GM12878 (cell line): ENCODE data around the gene TTL. TPM values are rescaled to one million over a fixed set of nuclear protein-coding genes. Genes with fewer than 3 reads are reported as not detected.
"Not testable (repeated sequence)": the region's sequence is repeated elsewhere in the genome, so short reads cannot be mapped to it uniquely, and the experiment has no call there.

Source experiments
- ATAC-seq: fragments of 200-7000 bp; cut with Tn5 transposase; 3 replicates; pipeline ENCODE4 v1.9.1; 2020; ENCODE audit warnings: mild to moderate bottlenecking, moderate library complexity
- BruUV-seq: library from RNA; stranded (reverse); fragments of 400-500 nt; replicated peaks from 2 replicates; lab custom pipeline; 2021; lab: Mats Ljungman, UMichigan
- CTCF ChIA-PET: fragments of 300-600 bp; sonication (Branson Sonifier 250); formaldehyde crosslinking; extraction: SDS; loops from one replicate; lab custom pipeline; 2021; ENCODE audit warnings: inconsistent platforms; lab: Yijun Ruan, JAX
- POLR2A ChIA-PET: fragments of 350-600 bp; formaldehyde crosslinking; extraction: SDS; loops from one replicate; lab custom pipeline; 2021; ENCODE audit warnings: inconsistent platforms; lab: Charles Lee
- RAD21 ChIA-PET: fragments of 300-600 bp; sonication (Branson Sonifier 250); formaldehyde crosslinking; loops from one replicate; lab custom pipeline; 2023; ENCODE audit warnings: antibody characterized with exemption; ENCODE audit not compliant: unreplicated experiment; lab: Charles Lee
- SMC1A ChIA-PET: fragments of 300-600 bp; sonication (Branson Sonifier 250); formaldehyde crosslinking; loops from one replicate; lab custom pipeline; 2023; ENCODE audit not compliant: unreplicated experiment, uncharacterized antibody; lab: Charles Lee
- DNase-seq: peaks from one replicate; pipeline ENCODE4 v3.0.0-alpha.2; 2011; ENCODE audit warnings: low read depth, low spot score
- FAIRE-seq: peaks from 3 replicates; lab custom pipeline; 2011; peaks lifted over from hg19 to GRCh38; lab: Jason Lieb, UNC
- H2AFZ ChIP-seq: 2 replicates; pipeline ENCODE4 v1.6.0; 2011; ENCODE audit warnings: low read depth, low read length, control low read depth; ENCODE audit not compliant: control insufficient read depth
- H3K27ac ChIP-seq: 2 replicates; pipeline ENCODE4 v1.5.1; 2011; ENCODE audit warnings: control low read depth; ENCODE audit not compliant: control insufficient read depth, insufficient read depth
- H3K27me3 ChIP-seq, 2 experiments: replicated peaks in 1 of 2; 2 replicates each; pipeline versions ENCODE4 v1.6.0 to v1.6.1; 2011; ENCODE audit warnings: low read length in 1 of 2; ENCODE audit not compliant: control insufficient read depth in 2 of 2, insufficient read depth in 2 of 2
- H3K36me3 ChIP-seq, 2 experiments: 2 replicates each; pipeline ENCODE4 v1.5.1; 2011; ENCODE audit warnings: low read length in 1 of 2; ENCODE audit not compliant: control insufficient read depth in 2 of 2, insufficient read depth in 2 of 2
- H3K4me1 ChIP-seq: 2 replicates; pipeline ENCODE4 v1.6.1; 2011; ENCODE audit warnings: mild to moderate bottlenecking, low read length, moderate library complexity, mixed read lengths; ENCODE audit not compliant: control insufficient read depth, insufficient read depth
- H3K4me2 ChIP-seq: 2 replicates; pipeline ENCODE4 v1.6.0; 2011; ENCODE audit warnings: control low read depth; ENCODE audit not compliant: control insufficient read depth, insufficient read depth
- H3K4me3 ChIP-seq: fragments of 200-600 bp; sonication (generic); 2 replicates; pipeline ENCODE4 v1.5.1; 2016
- H3K79me2 ChIP-seq: 2 replicates; pipeline ENCODE4 v1.6.0; 2011; ENCODE audit warnings: low read length; ENCODE audit not compliant: control insufficient read depth, insufficient read depth
- H3K9ac ChIP-seq: 2 replicates; pipeline ENCODE4 v1.8.0; 2011; ENCODE audit warnings: low read length, control low read depth, mixed read lengths; ENCODE audit not compliant: control insufficient read depth, insufficient read depth
- H3K9me3 ChIP-seq: replicated peaks from 3 replicates; pipeline ENCODE4 v1.5.1; 2011; ENCODE audit warnings: mild to moderate bottlenecking, low read length; ENCODE audit not compliant: control insufficient read depth, insufficient read depth
- H4K20me1 ChIP-seq: 2 replicates; pipeline ENCODE4 v1.6.0; 2011; ENCODE audit not compliant: control insufficient read depth, insufficient read depth
- WGBS: methylation state at CpG from one replicate; pipeline ENCODE4 v1.1.6; 2016; ENCODE audit warnings: low lambda C conversion rate; ENCODE audit not compliant: insufficient replicate concordance, insufficient coverage; ENCODE audit errors: missing lambda C conversion rate; 5-methylcytosine and 5-hydroxymethylcytosine counted together
- in situ Hi-C: fragments of 300-500 bp; cut with MboI; formaldehyde crosslinking; loops from 9 replicates; pipeline ENCODE4 v1.14.3; 2018; ENCODE audit warnings: mixed read lengths
- intact Hi-C: fragments of 100-400 bp; cut with micrococcal nuclease; formaldehyde crosslinking; loops from one replicate; pipeline ENCODE4 v1.14.2; 2022; ENCODE audit not compliant: unreplicated experiment
- polyA plus RNA-seq, 11 experiments: library from polyadenylated mRNA; depleted of rRNA in 4 of 11; unstranded in 6 of 11; stranded (reverse) in 5 of 11; fragments of >200 nt; fragmentation: Nextera tagmentation in 4 of 11; fragmentation: Illumina TruSeq in 1 of 11; extraction: Ambion mirVana in 4 of 11; extraction: Trizol in 1 of 11; gene quantifications; 1 replicate in 1 of 11; 2 replicates in 10 of 11; pipeline versions ENCODE4 v1.2.1 to v1.2.3, GENCODE V29; 2011 to 2016; ENCODE audit warnings: inconsistent platforms in 2 of 11, missing spikeins in 2 of 11, low read depth in 1 of 11
- total RNA-seq, 4 experiments: library from RNA; depleted of rRNA in 3 of 4; stranded (reverse); fragments of >200 nt in 3 of 4; fragmentation: Illumina TruSeq in 1 of 4; extraction: Trizol in 1 of 4; gene quantifications; 2 replicates each; pipeline versions ENCODE4 v1.2.1 to v1.2.3, GENCODE V29; 2013 to 2021

TTL gene
- total and polyA plus RNA-seq, 10 of the 15 experiments (the other 5 are each of a cell fraction or from before 2014, with no cell fraction given), result 3.9 to 27.1 (median 16.1) TPM

GRCh38 chr2:112438603-112439261 lies 43.2 kb upstream of the TTL start:
- H3K27me3 ChIP-seq, H3K36me3 ChIP-seq, H3K4me2 ChIP-seq, H3K27ac ChIP-seq, H3K4me1 ChIP-seq, H3K9ac ChIP-seq, in situ Hi-C loops, H3K79me2 ChIP-seq, SMC1A ChIA-PET, H4K20me1 ChIP-seq, FAIRE-seq, CTCF ChIA-PET, POLR2A ChIA-PET, H3K4me3 ChIP-seq, RAD21 ChIA-PET, DNase-seq, H3K9me3 ChIP-seq, BruUV-seq, H2AFZ ChIP-seq: not testable (repeated sequence)
- 17% methylated on average over 6 of the region's 6 CpGs for WGBS
- peak; percentile 61 for ATAC-seq
- intact Hi-C loops, result loop anchor here (10.0 kb wide), 1 partner anchor 554 kb away; the partner anchor contains the start of gene ANAPC1

GRCh38 chr2:112444256-112444655 lies 37.7 kb upstream of the TTL start:
- DNase-seq, ATAC-seq, in situ Hi-C loops, H3K9me3 ChIP-seq, BruUV-seq, H2AFZ ChIP-seq, RAD21 ChIA-PET, H3K27me3 ChIP-seq, CTCF ChIA-PET, H3K4me3 ChIP-seq, H4K20me1 ChIP-seq, H3K79me2 ChIP-seq, H3K4me1 ChIP-seq, H3K9ac ChIP-seq, H3K36me3 ChIP-seq, H3K4me2 ChIP-seq, intact Hi-C loops, FAIRE-seq, H3K27ac ChIP-seq, SMC1A ChIA-PET, POLR2A ChIA-PET: not testable (repeated sequence)
- WGBS, result 100% methylated on average over 1 of the region's 1 CpG
